HepG2 (cell line): ENCODE measurements around the gene TWNK. TPM values are rescaled to one million over a fixed set of nuclear protein-coding genes. Genes with fewer than 3 reads are reported as not detected.

Experiments
- ARID5B ChIP-seq: IDR thresholded peaks from 2 replicates; pipeline ENCODE4 v1.4.0; 2020; ENCODE audit warnings: mild to moderate bottlenecking, missing genetic modification reagents
- ARNT ChIP-seq: fragments of 450-650 bp; IDR thresholded peaks from 2 replicates; pipeline ENCODE4 v1.6.1; 2017
- ELF4 ChIP-seq: sonication (generic); formaldehyde crosslinking; IDR thresholded peaks from 2 replicates; pipeline ENCODE4 v1.5.0; 2020; ENCODE audit warnings: missing genetic modification reagents, mild to moderate bottlenecking, moderate library complexity, borderline replicate concordance
- KDM6A ChIP-seq: IDR thresholded peaks from 2 replicates; pipeline ENCODE4 v1.6.1; 2016; ENCODE audit warnings: low read depth
- NFE2L1 ChIP-seq: sonication (generic); formaldehyde crosslinking; IDR thresholded peaks from 2 replicates; pipeline ENCODE4 v1.4.0; 2020; ENCODE audit warnings: missing genetic modification reagents, mild to moderate bottlenecking, borderline replicate concordance
- NR0B2 ChIP-seq: sonication (generic); formaldehyde crosslinking; IDR thresholded peaks from 2 replicates; pipeline ENCODE4 v1.4.0; 2020; ENCODE audit warnings: mild to moderate bottlenecking, missing genetic modification reagents
- NR3C1 ChIP-seq: sonication (generic); formaldehyde crosslinking; IDR thresholded peaks from 2 replicates; pipeline ENCODE4 v1.4.0; 2020; ENCODE audit warnings: missing genetic modification reagents
- PHF20 ChIP-seq: sonication (generic); formaldehyde crosslinking; IDR thresholded peaks from 2 replicates; pipeline ENCODE4 v1.5.0; 2020; ENCODE audit warnings: mild to moderate bottlenecking, missing genetic modification reagents
- RAD21 ChIP-seq: fragments of 450-650 bp; formaldehyde crosslinking; IDR thresholded peaks from 2 replicates; pipeline ENCODE4 v1.5.0; 2020; ENCODE audit warnings: mild to moderate bottlenecking
- RFXANK ChIP-seq: IDR thresholded peaks from 2 replicates; pipeline ENCODE4 v1.6.1; 2016
- SKI ChIP-seq: fragments of 450-650 bp; IDR thresholded peaks from one replicate; pipeline ENCODE4 v1.6.1; 2018; ENCODE audit warnings: mild to moderate bottlenecking; ENCODE audit not compliant: partially characterized antibody
- SOX13 ChIP-seq, 3 experiments: fragments of 450-650 bp in 1 of 3; sonication (generic) in 1 of 3; formaldehyde crosslinking in 1 of 3; IDR thresholded peaks in 2 of 3; conservative IDR thresholded peaks in 1 of 3; 2 replicates each; pipeline versions ENCODE4 v1.5.0 to v1.6.1; 2016 to 2020; ENCODE audit warnings: antibody characterized with exemption in 1 of 3, mild to moderate bottlenecking in 1 of 3, missing compliant biosample characterization in 1 of 3, missing genetic modification reagents in 1 of 3, moderate library complexity in 1 of 3
- TBX2 ChIP-seq: sonication (generic); formaldehyde crosslinking; IDR thresholded peaks from 2 replicates; pipeline ENCODE4 v1.5.0; 2020; ENCODE audit warnings: missing genetic modification reagents, mild to moderate bottlenecking, borderline replicate concordance
- TEAD3 ChIP-seq: optimal IDR thresholded peaks from 2 replicates; pipeline ENCODE3; 2016; ENCODE audit warnings: borderline replicate concordance
- TFDP2 ChIP-seq: sonication (generic); formaldehyde crosslinking; IDR thresholded peaks from 2 replicates; pipeline ENCODE4 v1.4.0; 2020; ENCODE audit warnings: missing genetic modification reagents
- ZFAT ChIP-seq: sonication (generic); formaldehyde crosslinking; conservative IDR thresholded peaks from 2 replicates; pipeline ENCODE4 v1.8.1; 2023; ENCODE audit warnings: missing genetic modification reagents, inconsistent platforms
- ZNF549 ChIP-seq: sonication (generic); formaldehyde crosslinking; IDR thresholded peaks from 2 replicates; pipeline ENCODE4 v1.5.0; 2020; ENCODE audit warnings: missing genetic modification reagents
- ZSCAN29 ChIP-seq: sonication (generic); formaldehyde crosslinking; conservative IDR thresholded peaks from 2 replicates; pipeline ENCODE4 v1.4.0; 2020; ENCODE audit warnings: mild to moderate bottlenecking, missing genetic modification reagents
- polyA plus RNA-seq, 8 experiments: library from polyadenylated mRNA; depleted of rRNA in 3 of 8; stranded (reverse) in 7 of 8; unstranded in 1 of 8; fragments of >200 nt; fragmentation: Illumina TruSeq in 4 of 8; extraction: Trizol in 4 of 8; gene quantifications; 2 replicates each; pipeline versions ENCODE4 v1.2.1 to v1.2.3, GENCODE V29; 2011 to 2016; ENCODE audit warnings: low read depth in 4 of 8, missing spikeins in 1 of 8, mixed read lengths in 1 of 8; ENCODE audit not compliant: insufficient read depth in 1 of 8
- total RNA-seq, 5 experiments: library from RNA; depleted of rRNA; stranded (reverse); fragments of >200 nt; fragmentation: Illumina TruSeq; extraction: Trizol; gene quantifications; 2 replicates each; pipeline ENCODE4 v1.2.3, GENCODE V29; 2016; ENCODE audit warnings: low read depth in 1 of 5
- TF ChIP-seq, protein P1 (sequence below): sonication (generic); formaldehyde crosslinking; IDR thresholded peaks from 2 replicates; pipeline ENCODE4 v1.4.0; 2020; ENCODE audit warnings: mild to moderate bottlenecking, missing genetic modification reagents
- TF ChIP-seq, protein P2 (sequence below): sonication (generic); formaldehyde crosslinking; IDR thresholded peaks from 2 replicates; pipeline ENCODE4 v1.4.0; 2020; ENCODE audit warnings: missing genetic modification reagents, mild to moderate bottlenecking, borderline replicate concordance

TWNK gene
- total and polyA plus RNA-seq, 2 of the 13 experiments (the other 11 are each of a cell fraction or from before 2014, with no cell fraction given): 10.7 to 16.5 TPM

- TF ChIP-seq ARID5B (CRISPR knock-in tag): peak; percentile 31; the same call in 1 of the 2 replicates
- TF ChIP-seq, protein P1, sequence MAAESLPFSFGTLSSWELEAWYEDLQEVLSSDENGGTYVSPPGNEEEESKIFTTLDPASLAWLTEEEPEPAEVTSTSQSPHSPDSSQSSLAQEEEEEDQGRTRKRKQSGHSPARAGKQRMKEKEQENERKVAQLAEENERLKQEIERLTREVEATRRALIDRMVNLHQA (CRISPR knock-in tag): no peak
- peak; percentile 50 for TF ChIP-seq TEAD3 (CRISPR knock-in tag)
- no peak for TF ChIP-seq KDM6A (CRISPR knock-in tag)
- 0 out of 2 replicates have a peak, but pooled peaks have one; percentile 56 for TF ChIP-seq PHF20
- peak; percentile 48; the same call in 1 of the 2 replicates for TF ChIP-seq TBX2 (CRISPR knock-in tag)
- TF ChIP-seq RAD21: peak; percentile 85
- no peak for TF ChIP-seq ZFAT (CRISPR knock-in tag)
- TF ChIP-seq, protein P2, sequence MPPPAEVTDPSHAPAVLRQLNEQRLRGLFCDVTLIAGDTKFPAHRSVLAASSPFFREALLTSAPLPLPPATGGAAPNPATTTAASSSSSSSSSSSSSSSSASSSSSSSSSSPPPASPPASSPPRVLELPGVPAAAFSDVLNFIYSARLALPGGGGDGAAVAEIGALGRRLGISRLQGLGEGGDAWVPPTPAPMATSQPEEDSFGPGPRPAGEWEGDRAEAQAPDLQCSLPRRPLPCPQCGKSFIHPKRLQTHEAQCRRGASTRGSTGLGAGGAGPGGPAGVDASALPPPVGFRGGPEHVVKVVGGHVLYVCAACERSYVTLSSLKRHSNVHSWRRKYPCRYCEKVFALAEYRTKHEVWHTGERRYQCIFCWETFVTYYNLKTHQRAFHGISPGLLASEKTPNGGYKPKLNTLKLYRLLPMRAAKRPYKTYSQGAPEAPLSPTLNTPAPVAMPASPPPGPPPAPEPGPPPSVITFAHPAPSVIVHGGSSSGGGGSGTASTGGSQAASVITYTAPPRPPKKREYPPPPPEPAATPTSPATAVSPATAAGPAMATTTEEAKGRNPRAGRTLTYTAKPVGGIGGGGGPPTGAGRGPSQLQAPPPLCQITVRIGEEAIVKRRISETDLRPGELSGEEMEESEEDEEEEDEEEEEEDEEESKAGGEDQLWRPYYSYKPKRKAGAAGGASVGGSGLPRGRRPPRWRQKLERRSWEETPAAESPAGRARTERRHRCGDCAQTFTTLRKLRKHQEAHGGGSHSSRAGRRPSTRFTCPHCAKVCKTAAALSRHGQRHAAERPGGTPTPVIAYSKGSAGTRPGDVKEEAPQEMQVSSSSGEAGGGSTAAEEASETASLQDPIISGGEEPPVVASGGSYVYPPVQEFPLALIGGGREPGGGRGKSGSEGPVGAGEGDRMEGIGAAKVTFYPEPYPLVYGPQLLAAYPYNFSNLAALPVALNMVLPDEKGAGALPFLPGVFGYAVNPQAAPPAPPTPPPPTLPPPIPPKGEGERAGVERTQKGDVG (CRISPR knock-in tag): no peak
- peak; percentile 49; the same call in 1 of the 2 replicates for TF ChIP-seq TFDP2 (CRISPR knock-in tag)
- TF ChIP-seq SOX13 (IDR thresholded peaks at IDR 0.05): no peak
- TF ChIP-seq SOX13 (CRISPR knock-in tag; conservative IDR thresholded peaks at IDR 0.05 in 1 of 2, IDR thresholded peaks at IDR 0.05 in 1 of 2): no peak; a peak in 1 of 4 replicates
- TF ChIP-seq ELF4 (CRISPR knock-in tag): no peak
- TF ChIP-seq NR3C1 (CRISPR knock-in tag): no peak
- peak; percentile 62; the same call in 1 of the 2 replicates for TF ChIP-seq NR0B2 (CRISPR knock-in tag)
- no peak for TF ChIP-seq ARNT
- TF ChIP-seq ZNF549 (CRISPR knock-in tag): no peak
- no peak for TF ChIP-seq RFXANK
- TF ChIP-seq SKI: no peak
- TF ChIP-seq ZSCAN29 (CRISPR knock-in tag): peak; percentile 97
- TF ChIP-seq NFE2L1 (CRISPR knock-in tag): no peak
Measured at GRCh38 chr10:101018600-101019439, 31.5 kb downstream of the TWNK start (continued).
